NB4 (cell line): ENCODE results near the gene METTL25B.

Source experiments
- POLR2A ChIP-seq: IDR thresholded peaks from 2 replicates; pipeline ENCODE4 v1.6.1; 2011; ENCODE audit warnings: mild to moderate bottlenecking; ENCODE audit not compliant: insufficient read length; ENCODE audit errors: extremely low read depth
- TF ChIP-seq, protein P1 (sequence below): IDR thresholded peaks from one replicate; pipeline ENCODE4 v1.5.1; 2012; ENCODE audit warnings: low read depth, low read length

DNA sequence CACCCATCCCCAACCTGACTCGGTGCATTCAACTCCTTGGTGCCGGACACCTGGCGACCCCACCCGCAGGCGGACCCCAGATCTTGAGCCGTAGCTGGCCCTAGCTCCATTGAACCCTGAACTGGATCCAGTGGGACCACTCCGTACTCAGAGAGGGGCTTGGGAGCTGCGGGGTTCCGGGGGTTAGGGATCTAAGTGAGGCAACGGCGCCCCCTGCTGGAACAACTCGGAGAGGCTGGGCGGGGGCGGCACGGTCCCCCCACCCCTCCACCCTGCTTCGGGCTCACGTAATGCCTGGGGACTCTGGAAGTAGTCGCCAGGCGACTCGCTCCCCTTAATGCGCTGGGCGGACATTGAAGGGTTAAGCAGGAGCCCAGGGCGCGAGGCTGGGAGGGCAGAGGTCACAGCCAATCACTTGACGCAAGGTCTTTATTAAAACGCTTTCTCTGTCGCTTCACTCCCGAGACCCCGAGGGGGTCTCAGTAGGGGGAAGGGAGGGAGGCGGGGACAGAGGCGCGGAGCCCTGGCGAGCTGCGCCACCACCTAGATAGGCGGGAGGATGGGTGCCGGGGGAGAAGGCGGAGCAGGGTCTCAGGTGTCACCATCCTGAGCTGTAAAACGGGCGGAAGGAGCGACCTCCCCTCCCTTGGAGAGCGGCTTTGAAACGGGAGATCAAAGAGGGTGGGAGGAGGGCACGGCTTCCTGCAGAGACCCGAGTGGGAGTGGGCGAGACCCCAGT lies 22.2 kb upstream of the METTL25B start:
- TF ChIP-seq, protein P1, sequence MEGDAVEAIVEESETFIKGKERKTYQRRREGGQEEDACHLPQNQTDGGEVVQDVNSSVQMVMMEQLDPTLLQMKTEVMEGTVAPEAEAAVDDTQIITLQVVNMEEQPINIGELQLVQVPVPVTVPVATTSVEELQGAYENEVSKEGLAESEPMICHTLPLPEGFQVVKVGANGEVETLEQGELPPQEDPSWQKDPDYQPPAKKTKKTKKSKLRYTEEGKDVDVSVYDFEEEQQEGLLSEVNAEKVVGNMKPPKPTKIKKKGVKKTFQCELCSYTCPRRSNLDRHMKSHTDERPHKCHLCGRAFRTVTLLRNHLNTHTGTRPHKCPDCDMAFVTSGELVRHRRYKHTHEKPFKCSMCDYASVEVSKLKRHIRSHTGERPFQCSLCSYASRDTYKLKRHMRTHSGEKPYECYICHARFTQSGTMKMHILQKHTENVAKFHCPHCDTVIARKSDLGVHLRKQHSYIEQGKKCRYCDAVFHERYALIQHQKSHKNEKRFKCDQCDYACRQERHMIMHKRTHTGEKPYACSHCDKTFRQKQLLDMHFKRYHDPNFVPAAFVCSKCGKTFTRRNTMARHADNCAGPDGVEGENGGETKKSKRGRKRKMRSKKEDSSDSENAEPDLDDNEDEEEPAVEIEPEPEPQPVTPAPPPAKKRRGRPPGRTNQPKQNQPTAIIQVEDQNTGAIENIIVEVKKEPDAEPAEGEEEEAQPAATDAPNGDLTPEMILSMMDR = peak; percentile 78
- TF ChIP-seq POLR2A = no peak
